Frontal cortex (tissue), 4 donors: ENCODE results near the gene NAA60. TPM values are rescaled to one million over a fixed set of nuclear protein-coding genes. Genes with fewer than 3 reads are reported as not detected.

ENCODE experiments used
- DNase-seq, 2 donors: peaks; one replicate each; pipeline ENCODE4 v3.0.0; 2012; ENCODE audit warnings: low spot score in 2 of 2
- FAIRE-seq: peaks from 2 replicates; lab custom pipeline; 2012; peaks lifted over from hg19 to GRCh38; lab: Jason Lieb, UNC
- small RNA-seq: library from RNA; depleted of rRNA; stranded (forward); fragments of <200 nt; gene quantifications from one replicate; pipeline ENCODE3, GENCODE V24; 2014
- total RNA-seq: library from RNA; depleted of rRNA; stranded (reverse); fragments of >200 nt; gene quantifications from one replicate; pipeline ENCODE4 v1.2.3, GENCODE V29; 2014
- donor health status: control.
- donor health status: control.
- donor health status: control.

The NAA60 gene
- total RNA-seq, 1 donor from 2014 or later: 9.4 TPM

GRCh38 chr16:3530371-3530914 is 87.0 kb downstream of the NAA60 start:
- DNase-seq (no peak), FAIRE-seq (no peak)

- no peak for FAIRE-seq
- DNase-seq: no peak
These were observed 89.3 kb downstream of the NAA60 start for GRCh38 chr16:3532741-3533140.

GRCh38 chr16:3534126-3534525 is 90.6 kb downstream of the NAA60 start:
- FAIRE-seq (no peak), DNase-seq (no peak)

GRCh38 chr16:3536271-3536731 is 92.8 kb downstream of the NAA60 start:
- no peak for FAIRE-seq
- no peak for DNase-seq

Small RNAs within 50 kb of the gene (small RNA-seq; reads per million reads assigned to genes)
- not detected for gene MIR6126

Other genes with a start within 250 kb of the NAA60 start
- 16.7 TPM for gene ZNF200, start 208.5 kb upstream of the NAA60 start, total RNA-seq
- under 0.01 TPM for gene MEFV, start 187.0 kb upstream of the NAA60 start, total RNA-seq
- gene ZNF263, start 160.2 kb upstream of the NAA60 start, total RNA-seq: 45.7 TPM
- gene TIGD7, start 138.2 kb upstream of the NAA60 start, total RNA-seq: 22.0 TPM
- gene ZNF75A, start 138.2 kb upstream of the NAA60 start, total RNA-seq: 33.4 TPM
- gene OR2C1, start 87.8 kb upstream of the NAA60 start, total RNA-seq: 0.82 TPM
- 8.6 TPM for gene ZSCAN32, start 42.7 kb upstream of the NAA60 start, total RNA-seq
- gene ZNF174, start 42.5 kb upstream of the NAA60 start, total RNA-seq: 10.2 TPM
- 4.9 TPM for gene ZNF597, start 176 bp upstream of the NAA60 start, total RNA-seq
- gene C16orf90, start 51.8 kb downstream of the NAA60 start, total RNA-seq: not detected
- gene CLUAP1, start 57.3 kb downstream of the NAA60 start, total RNA-seq: 42.0 TPM
- gene NLRC3, start 133.7 kb downstream of the NAA60 start, total RNA-seq: 0.41 TPM
- gene SLX4, start 167.9 kb downstream of the NAA60 start, total RNA-seq: 4.5 TPM
- 25.7 TPM for gene DNASE1, start 211.0 kb downstream of the NAA60 start, total RNA-seq